Midbrain (tissue), 1 donor: Measurements from ENCODE around the gene VPREB3.
"Not testable (repeated sequence)": the region's sequence is repeated elsewhere in the genome, so short reads cannot be mapped to it uniquely, and the experiment has no call there.

Experiments
- DNase-seq: peaks from one replicate; lab custom pipeline; 2025; lab: John Stamatoyannopoulos, UW

VPREB3 gene

DNA sequence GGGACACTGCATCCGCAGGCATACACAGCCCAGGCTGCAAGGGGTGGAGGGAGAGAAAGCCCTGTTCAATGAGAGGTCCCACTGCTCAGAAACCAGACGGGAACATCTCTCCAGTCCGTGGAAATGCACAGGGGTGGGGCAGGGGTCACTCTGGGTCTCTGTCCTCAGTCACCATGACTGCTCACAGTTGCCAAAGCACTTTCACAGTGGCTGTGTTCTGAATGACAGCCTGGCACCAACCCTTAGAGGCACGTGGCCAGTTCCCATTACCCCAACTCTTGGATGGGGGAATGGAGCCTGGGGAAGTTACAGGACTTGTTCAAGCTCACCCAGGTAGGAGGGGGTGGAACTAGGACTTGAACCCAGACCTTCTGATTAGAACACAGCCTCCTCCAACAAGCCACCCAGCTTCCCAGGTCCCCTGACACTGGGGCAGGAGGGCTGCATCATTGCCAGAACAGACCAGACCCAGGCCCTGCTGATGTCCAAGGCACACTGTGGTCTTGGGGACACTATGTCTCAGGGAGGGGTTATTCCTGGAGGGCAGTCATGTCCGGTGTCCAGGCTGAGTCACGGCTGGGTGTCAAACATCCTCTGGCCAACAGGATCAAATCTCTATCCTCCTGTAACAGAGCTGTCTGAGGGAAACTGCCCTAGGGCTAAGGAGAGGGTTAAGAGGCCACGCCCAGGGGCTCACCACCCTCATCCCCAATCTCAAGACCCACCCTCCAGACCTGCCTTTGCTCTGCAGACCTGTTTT is 11.5 kb downstream of the VPREB3 start:
- DNase-seq: no peak

DNA sequence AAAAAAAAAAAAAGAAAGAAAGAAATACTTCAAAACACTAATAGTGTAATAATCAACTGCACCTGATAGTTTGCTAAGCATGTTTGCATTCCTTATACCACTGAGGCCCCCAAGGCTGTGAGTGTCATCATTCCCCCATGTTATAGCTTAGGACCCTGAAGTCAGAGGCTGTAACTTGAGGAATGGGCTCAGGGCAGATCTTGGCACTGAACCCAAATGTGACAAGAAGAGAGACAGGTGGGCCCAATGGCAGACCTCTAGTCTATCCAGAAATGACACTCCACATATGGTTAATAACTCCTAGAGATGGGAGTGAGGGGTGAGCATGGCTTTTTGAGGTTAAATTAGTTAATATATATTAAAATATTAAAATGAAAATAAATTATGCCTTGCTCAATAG is 16.5 kb downstream of the VPREB3 start:
- DNase-seq: no peak

DNA sequence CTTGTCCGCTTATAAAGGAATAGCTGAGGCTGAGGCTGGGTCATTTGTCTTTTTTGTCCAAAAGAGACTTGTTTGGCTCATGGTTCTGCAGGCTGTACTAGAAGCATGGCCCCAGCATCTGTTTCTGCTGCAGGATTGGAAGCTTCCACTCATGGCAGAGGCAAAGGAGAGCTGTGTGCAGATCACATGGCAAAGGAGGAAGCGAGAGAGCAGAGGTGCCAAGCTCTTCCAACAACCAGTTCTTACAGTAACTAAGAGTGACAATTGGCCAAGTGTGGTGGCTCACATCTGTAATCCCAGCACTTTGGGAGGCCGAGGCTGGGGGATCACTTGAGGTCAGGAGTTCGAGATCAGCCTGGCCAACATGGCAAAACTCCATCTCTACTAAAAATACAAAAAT is 26.1 kb downstream of the VPREB3 start:
- DNase-seq: not testable (repeated sequence)

DNA sequence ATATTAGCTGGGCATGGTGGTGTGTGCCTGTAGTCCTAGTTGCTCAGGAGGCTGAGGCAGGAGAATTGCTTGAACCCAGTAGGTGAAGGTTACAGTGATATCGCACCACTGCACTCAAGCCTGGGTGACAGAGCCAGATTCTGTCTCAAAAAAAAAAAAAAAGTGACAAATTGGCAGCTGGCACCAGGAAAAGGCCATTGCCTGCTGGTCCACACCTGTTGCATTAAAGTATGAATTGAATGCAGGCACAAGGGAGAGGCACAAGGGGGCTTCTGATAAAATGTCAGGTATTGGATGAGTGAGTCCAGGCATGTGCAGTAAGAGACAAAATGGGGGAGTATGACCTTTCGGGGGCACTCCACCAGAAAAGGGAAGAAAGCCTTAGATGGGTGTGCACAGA is 31.5 kb downstream of the VPREB3 start:
- no peak for DNase-seq

DNA sequence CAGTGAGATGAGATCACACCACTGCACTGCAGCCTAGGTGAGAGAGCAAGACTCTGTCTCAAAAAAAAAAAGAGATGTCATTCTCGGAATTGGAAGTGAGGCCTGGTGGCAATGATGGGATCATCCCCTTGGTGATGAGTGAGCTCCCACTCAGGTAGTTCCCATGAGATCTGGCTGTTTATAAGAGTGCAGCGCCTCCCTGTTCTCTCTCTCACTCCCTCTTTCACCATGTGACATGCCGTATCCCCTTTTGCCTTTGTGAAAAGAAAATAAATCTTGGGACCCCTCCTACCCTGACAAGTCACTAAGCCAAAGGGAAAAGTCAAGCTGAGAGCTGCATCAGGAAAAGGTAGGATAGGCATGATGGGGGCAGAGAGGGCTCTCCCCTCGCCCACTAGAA is 32.1 kb downstream of the VPREB3 start:
- no peak for DNase-seq

DNA sequence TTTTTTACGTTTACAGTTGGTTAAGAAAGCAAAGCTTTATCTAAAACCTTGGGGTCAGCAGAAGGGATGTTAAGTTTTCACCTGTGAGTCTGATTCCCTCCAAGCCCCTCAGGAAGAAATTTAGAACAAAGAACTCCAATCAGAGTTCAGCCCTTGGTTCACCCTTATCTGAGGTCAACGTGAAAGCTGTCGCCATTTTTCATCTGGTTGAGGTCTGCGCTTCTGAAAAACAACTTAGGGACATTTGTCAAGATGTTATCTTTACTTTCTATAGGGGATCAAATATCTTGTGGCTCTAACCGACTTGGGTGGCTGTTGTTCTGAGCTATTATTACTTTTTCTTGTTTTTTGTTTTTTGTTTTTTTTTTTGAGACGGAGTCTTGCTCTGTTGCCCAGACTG is 33.4 kb downstream of the VPREB3 start:
- no peak for DNase-seq

DNA sequence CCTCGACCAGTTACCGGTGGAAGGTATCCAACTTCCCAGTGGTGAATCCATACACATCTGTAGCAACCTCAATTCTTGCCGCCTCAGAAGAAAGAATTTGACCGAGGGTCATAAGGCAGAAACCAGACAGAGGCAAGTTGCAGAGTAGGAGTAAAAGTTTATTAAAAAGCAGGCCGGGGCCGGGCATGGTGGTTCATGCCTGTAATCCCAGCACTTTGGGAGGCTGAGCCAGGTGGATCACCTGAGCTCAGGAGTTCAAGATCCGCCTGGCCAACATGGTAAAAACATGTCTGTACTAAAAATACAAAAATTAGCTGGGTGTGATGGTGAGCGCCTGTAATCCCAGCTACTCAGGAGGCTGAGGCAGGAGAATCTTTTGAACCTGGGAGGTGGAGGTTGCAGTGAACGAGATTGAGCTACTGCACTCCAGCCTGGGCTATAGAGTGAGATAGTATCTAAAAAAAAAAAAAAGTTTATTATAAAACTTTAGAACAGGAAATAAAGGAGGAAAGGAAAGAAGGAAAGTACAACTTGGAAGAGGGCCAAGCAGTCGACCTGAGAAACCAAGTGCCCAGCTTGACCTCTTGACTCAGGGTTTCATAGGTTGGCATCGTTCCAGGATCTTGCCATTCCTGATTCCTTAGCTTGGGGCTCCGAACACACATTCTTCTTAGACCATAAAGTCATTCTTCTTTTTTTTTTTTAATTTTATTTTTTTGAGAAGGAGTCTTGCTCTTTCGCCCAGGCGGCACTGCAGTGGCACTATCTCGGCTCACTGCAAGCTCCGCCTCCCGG is 35.7 kb downstream of the VPREB3 start:
- DNase-seq: no peak

DNA sequence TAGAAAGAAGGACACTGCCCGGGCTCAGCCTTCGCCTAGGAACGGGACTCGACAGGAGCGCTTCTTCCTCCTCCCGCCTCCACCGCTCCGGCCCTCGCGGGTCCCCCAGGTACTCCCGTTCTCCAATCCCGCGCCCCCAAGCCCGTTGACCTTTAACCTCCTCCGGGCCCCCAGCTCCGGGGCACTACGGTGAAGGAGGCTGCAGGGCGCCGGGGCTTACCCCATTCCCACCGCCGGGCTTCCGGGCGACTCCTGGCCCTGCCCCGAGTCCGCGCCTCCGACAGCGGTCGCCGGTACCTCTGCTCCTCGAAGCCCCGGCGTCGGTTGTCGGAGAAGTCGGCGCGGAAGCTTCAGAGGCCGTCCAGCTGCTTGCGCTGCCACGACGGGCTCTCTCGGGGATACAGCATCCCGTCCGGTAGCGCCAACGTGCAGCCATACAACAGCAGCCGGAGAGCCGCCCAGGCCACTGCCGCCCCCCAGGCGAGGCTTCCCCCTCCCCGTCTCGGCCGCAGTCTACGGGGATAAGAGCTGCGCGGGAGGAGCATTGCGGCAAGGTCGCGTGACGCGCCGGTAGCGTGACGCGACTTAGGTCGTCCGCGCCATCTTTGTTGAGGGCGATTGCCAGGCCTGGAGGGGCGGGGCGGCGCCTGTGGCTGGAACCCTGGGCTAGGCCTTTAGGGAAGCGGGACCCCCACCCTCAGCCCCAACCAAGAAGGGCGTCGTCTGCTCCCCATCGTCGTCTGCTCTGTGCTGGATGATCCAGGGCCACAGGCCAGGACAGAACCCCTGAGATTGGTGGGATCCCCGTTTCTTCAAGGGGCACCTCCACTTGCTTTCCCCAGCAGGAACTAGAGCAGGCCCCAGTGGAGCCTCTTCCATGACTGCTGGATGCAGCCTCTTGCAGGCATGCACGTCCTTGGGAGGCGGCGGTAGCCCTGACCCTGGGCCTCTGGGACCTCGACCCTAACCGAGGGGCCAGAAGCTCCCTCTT is 37.1 kb downstream of the VPREB3 start:
- DNase-seq: peak; percentile 92

DNA sequence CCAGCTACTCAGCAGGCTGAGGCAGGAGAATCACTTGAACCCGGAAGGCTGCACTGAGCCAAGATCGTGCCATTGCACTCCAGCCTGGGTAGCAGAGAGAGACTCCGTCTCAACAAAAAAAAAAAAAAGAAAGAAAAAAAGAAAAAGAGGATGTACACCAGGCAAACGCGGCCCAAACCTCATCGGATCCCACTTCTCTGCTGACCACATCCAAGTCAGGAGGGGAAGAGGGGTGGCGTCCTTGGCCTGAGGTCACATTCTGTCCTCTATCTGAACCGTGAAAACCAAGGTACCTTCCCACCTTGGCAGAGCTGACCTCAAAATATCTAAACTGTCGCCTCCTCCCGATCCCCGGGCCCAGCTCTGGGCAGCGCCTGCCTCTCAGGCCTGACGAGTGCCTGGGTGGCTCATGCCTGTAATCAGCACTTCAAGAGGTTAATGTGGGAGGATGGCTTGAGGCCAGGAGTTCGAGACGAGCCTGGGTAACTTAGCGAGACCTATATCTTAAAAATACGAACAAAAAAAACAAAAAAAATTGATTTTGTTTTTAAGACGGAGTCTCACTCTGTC is 38.3 kb downstream of the VPREB3 start:
- no peak for DNase-seq

DNA sequence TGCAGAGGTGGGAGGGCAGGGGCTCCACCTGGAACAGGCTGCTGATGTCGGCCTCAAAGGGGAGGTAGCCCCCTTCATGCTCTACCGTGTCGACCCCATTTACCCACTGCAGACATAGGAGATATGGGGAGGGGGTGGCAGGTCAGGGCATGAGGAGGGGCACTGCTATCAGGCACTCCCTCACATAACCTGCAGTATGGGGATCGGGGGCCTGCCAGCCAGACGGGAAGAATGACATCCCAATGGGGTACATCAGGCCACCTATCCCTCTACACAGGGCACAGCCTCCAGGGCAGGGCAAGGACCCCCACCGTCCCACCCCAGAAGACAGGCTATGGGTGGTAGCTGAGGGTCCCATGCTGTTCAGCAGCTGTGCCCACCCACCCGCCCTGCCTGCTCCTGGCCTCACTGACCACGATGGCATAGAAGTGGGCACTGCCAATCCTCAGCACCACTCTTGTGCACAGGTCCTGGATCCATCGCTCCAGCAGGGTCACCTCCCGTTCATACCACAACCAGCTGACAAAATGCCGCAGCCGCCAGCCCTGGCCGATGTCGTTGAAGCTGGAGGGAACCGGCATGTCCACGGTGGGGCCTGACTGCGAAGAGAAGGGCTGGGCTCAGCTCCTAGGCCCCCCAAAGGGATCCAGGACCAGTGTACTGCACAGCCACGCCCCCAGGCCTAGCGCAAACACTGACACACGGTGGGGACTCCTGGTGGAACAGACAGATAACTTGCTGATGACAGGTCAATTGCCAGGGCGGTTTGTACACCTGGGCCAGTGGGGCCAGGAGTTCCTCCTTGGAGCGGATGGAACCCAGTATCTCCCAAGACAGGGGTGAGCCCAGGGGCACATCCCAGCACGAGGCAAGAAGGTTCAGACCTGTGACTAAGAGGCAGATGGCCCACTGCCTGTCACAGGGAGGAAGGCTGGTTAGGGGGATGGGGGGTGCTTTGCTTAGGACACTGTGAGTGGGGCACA is 39.3 kb downstream of the VPREB3 start:
- no peak for DNase-seq

DNA sequence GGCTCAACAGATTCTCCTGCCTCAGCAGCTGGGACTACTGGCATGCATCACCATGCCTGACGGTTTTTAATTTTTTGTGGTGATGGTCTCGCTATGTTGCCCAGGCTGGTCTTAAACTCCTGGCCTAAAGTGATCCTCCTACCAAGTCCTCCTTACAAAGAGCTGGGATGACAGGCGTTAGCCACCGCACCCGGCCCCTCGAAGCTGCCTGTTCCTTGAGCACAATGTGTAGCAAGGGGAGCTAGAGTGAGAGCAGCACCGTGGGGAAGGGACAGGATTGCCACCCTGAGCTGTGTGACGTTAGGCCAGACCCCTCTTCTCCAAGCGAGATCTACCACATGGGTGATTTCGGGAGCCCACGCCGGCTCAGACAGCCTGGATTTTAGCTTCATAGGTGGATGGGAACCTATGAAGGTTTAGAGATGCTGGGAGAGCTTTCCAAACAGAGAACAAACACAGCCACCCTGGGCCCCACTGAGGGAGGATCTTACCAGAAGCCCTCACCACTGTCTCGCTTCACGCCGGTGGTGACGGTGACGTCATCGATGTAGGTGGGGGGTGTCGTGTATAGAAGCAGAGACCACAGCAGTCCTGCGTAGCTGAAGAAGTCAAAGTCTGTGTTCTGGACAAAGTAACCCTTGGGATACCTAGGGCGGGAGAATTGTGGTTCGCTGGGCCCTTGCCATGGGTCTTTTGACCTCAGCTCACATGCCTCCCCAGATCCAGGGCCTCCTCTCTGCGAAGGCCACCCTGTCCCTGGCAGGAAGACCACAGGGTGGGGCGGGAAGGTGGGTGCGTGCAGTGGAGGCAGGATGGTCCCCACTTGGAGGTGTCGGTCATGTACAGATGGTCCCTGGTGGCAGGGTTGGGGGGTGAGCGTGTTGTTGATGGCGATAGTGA is 40.3 kb downstream of the VPREB3 start:
- DNase-seq: no peak

DNA sequence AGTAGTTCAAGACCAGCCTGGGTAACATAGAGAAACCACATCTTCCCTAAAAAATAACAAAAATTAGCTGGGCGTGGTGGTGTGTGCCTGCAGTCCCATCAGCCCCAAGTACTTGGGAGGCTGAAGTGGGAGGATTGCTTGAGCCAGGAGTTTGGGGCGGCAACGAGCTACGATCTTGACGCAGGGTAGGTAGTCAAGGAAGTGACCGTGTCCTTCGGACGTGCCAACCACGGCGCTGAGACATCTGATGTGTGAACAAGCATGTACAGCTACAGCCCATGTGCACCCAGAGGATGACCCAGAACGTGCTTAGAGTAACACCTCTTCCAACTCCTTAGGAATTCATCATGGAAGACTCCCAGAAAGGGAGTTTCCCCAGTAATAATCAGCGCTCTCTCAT is 42.0 kb downstream of the VPREB3 start:
- DNase-seq: no peak

DNA sequence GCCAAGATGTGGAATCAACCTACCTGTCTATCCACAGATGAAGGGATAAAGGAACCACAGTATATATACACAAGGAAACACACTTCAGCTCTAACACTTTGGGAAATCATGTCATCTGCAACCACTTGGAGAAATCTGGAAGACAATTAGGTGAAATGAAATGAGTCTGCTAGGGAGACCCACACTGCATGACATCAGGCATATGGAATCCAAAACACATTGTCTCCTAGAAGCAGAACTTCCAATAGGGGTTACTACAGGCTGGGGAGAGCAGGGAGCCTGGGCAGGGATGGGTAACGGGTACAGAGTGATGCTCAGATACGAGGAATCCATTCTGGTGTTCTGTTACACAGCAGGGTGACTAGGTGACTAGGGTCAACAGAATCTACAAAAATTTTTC is 45.1 kb downstream of the VPREB3 start:
- no peak for DNase-seq

DNA sequence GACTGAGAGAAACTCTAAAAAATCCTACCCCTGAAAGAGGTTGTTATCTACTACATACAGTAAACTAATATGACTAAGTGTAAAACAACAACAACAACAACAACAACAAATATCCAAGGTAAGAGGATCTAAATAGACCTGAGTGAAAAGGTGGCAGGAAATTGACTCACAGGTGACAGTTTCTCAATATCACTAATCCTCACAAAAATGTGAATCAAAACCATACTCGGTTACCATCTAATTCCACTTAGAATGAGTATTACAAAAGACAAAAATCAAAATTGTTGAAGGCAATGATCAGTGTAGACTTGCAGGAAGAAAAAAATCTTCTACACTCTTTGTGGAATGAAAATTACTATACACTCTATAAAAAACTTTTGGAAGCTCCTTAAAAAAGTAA is 46.0 kb downstream of the VPREB3 start:
- no peak for DNase-seq

DNA sequence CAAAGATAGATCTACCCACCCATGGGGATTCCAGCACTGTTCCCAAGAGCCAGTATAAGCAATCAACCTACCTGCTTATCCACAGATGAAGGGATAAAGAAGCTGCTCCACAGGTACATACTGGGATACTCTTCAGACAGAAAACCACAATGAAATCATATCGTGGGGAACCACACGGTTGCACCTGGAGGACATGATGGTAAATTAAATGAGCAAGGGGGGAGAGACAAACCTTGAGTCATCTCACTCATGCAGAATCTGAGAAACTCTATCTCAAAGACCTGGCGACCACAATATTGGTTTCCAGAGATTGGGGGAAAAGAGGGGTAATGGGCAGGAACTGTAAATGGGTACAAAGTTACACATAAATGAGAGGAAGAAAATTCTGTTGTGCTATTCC is 48.9 kb downstream of the VPREB3 start:
- DNase-seq: no peak

DNA sequence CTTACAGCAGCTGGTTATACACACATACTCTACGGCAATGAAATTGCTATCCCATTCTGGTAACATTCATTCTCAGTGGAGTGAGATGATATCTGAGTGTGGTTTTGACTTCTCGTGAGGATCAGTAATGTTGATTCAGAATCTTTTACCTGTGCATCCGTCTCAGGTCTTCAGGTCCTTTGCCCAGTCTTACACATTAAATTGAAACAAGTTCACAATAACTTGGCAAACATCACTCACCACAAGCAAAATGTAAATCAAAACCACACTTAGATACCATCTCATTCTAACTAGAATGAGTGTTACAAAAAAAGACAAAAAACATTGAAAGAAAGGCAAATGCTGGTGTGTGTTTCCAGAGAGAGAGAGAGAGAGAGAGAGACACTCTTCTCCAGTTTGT is 49.4 kb downstream of the VPREB3 start:
- DNase-seq: no peak

DNA sequence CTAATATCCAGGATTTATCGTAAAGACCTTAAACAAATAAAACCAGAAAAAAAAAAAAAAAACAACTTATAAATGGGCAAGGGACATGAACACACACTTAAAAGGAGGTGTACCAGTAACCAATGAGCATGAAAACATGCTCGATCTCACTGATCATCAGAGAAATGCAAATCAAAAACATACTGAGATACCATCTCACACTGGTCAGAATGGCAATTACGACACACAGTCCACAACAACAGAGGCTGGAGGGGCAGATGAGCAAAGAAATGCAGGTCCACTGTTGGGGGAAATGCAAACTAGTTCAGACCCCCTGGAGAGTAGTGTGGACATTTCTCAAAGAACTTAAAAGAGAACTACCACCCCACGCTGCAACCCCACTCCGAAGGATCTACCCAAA is 50.2 kb downstream of the VPREB3 start:
- DNase-seq: no peak
